Measurements from ENCODE around the gene AVPR2. TPM values are rescaled to one million over a fixed set of nuclear protein-coding genes. Genes with fewer than 3 reads are reported as not detected.

The AVPR2 gene
- total RNA-seq, 1 donor from 2014 or later: 3.0 TPM

DNA sequence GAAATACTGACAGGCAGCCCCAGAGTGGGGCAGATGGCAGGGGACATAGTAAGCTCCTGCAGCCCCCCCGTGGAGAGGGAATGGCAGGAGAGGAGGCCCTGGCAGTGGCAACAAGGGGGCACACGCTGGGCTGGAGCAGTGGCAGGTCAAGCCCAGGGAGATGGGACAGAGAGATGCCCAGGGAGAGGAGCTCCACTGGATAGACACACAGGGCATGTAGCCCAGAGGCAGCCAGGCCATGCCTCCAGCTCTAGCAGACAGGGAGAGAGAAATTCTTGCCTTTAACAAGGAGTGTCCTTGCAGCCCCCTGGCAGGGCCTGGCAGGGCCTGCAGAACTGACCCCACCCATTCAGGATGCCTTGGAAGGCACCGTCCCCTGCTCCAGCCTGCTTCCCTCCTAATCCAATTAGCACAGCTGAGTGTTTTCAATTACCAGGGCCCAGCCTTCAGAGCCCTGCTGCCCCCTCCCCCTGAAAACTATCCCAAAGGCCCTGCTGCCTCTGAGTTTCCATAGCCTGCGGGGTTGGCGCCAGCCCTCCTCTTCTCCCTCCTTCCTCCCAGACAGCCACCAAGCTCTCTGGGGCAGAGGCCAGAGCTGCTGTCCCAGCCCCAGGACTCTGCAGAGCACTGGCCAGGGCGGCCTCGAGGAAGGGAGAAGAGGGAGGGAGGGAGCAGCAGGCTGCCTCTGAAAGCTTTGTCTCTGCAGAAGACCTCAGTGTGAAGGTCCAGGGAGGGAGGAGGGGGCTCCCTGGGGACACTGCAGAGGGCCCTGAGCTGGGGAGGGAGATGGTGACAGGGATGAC is 31.0 kb upstream of the AVPR2 start:
- H3K4me3 ChIP-seq: no peak overlapping the region
- no peaks in the 10 kb centered on the region for H3K4me1 ChIP-seq
- DNase-seq: no peak
- no peaks in the 10 kb centered on the region for H3K9me3 ChIP-seq
- TF ChIP-seq, protein P1, sequence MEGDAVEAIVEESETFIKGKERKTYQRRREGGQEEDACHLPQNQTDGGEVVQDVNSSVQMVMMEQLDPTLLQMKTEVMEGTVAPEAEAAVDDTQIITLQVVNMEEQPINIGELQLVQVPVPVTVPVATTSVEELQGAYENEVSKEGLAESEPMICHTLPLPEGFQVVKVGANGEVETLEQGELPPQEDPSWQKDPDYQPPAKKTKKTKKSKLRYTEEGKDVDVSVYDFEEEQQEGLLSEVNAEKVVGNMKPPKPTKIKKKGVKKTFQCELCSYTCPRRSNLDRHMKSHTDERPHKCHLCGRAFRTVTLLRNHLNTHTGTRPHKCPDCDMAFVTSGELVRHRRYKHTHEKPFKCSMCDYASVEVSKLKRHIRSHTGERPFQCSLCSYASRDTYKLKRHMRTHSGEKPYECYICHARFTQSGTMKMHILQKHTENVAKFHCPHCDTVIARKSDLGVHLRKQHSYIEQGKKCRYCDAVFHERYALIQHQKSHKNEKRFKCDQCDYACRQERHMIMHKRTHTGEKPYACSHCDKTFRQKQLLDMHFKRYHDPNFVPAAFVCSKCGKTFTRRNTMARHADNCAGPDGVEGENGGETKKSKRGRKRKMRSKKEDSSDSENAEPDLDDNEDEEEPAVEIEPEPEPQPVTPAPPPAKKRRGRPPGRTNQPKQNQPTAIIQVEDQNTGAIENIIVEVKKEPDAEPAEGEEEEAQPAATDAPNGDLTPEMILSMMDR (IDR thresholded peaks at IDR 0.05): no peak
- no peaks in the 10 kb centered on the region for H3K36me3 ChIP-seq
- no peak overlapping the region for H3K27ac ChIP-seq
- H3K27me3 ChIP-seq: no peaks in the 10 kb centered on the region
- intact Hi-C loops (cut with DNase I): no loop called here
- ATAC-seq: no peak

DNA sequence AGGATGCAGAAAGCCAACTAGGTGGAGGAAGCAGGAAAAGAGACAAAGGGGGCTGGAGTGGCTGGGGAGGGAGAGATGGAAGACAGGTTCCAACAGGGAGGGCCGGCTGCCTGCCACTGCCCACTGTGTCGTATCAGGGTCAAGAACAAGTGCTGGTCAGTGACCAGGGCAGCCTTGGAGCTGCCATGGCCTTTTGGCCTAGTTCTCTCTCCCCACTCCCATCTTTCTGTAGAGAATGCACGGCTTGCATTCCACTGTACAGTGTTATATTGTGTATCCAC is 30.4 kb upstream of the AVPR2 start:
- Histone ChIP-seq H3K27ac (no peak overlapping the region), H3K27me3 (no peaks in the 10 kb centered on the region), H3K4me3 (no peak overlapping the region), H3K9me3 (no peaks in the 10 kb centered on the region), H3K4me1 (no peaks in the 10 kb centered on the region), H3K36me3 (no peaks in the 10 kb centered on the region)
- intact Hi-C loops (cut with DNase I): no loop called here
- DNase-seq (no peak), ATAC-seq (no peak)
- TF ChIP-seq, protein P1 (IDR thresholded peaks at IDR 0.05): no peak

DNA sequence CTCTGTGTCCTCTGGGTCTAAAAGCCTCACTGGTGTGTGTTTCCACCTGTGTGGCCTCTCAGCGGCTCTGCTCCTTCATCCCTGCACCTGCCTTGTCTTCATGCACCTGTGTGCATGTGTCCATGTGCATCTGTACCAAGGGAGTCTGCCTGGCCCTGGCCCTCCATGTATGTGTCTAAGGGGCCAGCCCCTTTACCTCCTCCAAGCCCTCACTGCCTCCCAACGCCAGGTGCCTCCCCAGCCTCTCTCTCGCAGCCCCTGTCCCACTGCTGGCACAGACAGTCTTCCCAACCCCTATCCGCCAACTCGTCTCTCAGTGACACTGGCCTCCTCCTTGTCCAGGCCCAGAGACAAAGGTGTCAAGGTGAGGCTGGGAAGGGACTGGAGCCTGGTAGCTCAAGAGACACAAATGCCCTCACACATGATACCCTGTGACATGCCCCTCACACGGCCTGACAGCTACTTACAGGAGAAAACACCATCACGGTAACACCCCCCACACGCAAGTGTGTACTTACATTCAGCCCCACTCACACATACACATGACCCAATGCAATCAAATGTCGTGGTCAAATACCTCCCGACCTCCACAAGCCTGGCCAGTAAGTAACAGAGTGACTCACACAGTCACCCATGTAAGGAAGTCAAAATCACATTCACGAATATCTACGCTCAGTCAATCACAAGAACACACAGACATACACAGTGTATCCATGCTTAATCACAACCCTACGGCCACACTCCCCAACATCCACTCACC is 29.9 kb upstream of the AVPR2 start:
- Histone ChIP-seq H3K9me3 (no peaks in the 10 kb centered on the region), H3K27ac (no peak overlapping the region), H3K27me3 (no peaks in the 10 kb centered on the region), H3K36me3 (no peaks in the 10 kb centered on the region), H3K4me3 (no peak overlapping the region), H3K4me1 (no peaks in the 10 kb centered on the region)
- TF ChIP-seq, protein P1 (IDR thresholded peaks at IDR 0.05): no peak
- no peak for ATAC-seq
- intact Hi-C loops (cut with DNase I): no loop called here
- DNase-seq: no peak

DNA sequence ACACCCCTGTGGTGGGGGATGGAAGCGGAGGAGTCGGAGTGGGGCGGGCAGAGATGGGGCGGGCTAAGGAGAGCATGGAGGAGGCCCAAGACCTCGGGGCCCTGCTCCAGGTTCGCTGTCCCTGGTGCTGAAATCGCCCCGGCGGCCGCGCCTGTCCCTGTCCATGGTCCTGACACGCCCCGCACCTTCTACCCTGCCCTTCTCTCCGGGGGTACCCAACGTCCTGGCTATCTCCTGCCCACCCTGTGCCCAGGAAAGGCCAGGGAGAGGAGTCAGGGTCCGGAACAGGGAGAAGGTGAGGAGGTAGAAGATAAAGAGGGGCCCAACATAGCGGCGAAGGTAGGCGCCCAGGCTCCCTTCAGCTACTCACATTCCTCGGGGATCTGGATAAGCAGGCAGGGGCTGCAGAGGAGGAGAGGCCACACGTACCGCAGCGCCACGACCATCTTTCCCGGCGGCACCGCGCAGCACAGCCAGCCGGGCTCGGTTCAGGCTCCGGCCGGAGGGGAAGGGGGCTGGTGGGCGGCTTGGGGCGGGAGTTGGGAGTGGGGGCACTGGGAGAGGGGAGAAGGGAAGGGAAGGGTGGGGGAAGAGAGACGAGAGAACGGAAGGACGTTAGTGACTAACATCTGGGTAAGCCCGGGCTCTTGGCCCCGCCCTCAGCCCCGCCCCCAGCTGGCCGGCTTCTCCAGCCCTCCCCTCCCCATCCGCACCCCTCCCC is 28.9 kb upstream of the AVPR2 start:
- ATAC-seq (peak; percentile 94), DNase-seq (peak; percentile 73)
- no peak overlapping the region for H3K27ac ChIP-seq
- TF ChIP-seq, protein P1 (IDR thresholded peaks at IDR 0.05): no peak
- intact Hi-C loops (cut with DNase I): no loop called here
- H3K4me3 ChIP-seq: no peak overlapping the region
- H3K36me3 ChIP-seq: no peaks in the 10 kb centered on the region
- no peaks in the 10 kb centered on the region for H3K27me3 ChIP-seq
- no peaks in the 10 kb centered on the region for H3K4me1 ChIP-seq
- H3K9me3 ChIP-seq: no peaks in the 10 kb centered on the region

DNA sequence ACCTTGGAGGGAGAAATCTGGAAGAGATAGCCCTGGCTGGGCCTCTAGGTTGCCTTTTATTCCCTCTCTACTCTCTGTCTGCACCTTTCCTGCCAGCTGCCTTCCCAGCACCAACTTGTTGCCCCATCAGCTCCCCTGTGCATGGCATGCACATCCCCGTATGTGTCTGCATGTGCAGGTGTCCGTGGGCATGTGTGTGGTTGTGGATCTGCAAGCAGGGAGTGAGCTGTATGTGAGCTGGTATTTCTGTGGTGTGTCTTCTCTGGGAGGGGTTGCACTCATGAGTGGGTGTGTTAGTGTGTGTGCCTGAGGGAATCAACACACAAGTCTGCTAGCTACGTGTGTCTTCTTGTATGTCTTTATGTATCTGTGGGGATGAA is 28.4 kb upstream of the AVPR2 start:
- Histone ChIP-seq H3K9me3 (no peaks in the 10 kb centered on the region), H3K36me3 (no peaks in the 10 kb centered on the region), H3K27ac (no peak overlapping the region), H3K4me3 (no peak overlapping the region), H3K4me1 (no peaks in the 10 kb centered on the region), H3K27me3 (no peaks in the 10 kb centered on the region)
- intact Hi-C loops (cut with DNase I): no loop called here
- no peak for ATAC-seq
- DNase-seq: no peak
- TF ChIP-seq, protein P1 (IDR thresholded peaks at IDR 0.05): no peak
